C4-2B (cell line): ENCODE data around the gene ARVCF.

Experiments used
- H3K27ac ChIP-seq: fragments of 450-650 bp; 2 replicates; pipeline ENCODE4 v1.5.1; 2017
- CTCF ChIP-seq: fragments of 450-650 bp; conservative IDR thresholded peaks from 2 replicates; pipeline ENCODE4 v1.5.1; 2017; ENCODE audit warnings: mild to moderate bottlenecking
- ZFX ChIP-seq: fragments of 450-650 bp; IDR thresholded peaks from 2 replicates; pipeline ENCODE4 v1.6.1; 2017

Gene ARVCF

GRCh38 chr22:19981961-19982920 lies 34.4 kb downstream of the ARVCF start:
- TF ChIP-seq CTCF (no peak), ZFX (no peak)
- H3K27ac ChIP-seq: no peak overlapping the region

DNA sequence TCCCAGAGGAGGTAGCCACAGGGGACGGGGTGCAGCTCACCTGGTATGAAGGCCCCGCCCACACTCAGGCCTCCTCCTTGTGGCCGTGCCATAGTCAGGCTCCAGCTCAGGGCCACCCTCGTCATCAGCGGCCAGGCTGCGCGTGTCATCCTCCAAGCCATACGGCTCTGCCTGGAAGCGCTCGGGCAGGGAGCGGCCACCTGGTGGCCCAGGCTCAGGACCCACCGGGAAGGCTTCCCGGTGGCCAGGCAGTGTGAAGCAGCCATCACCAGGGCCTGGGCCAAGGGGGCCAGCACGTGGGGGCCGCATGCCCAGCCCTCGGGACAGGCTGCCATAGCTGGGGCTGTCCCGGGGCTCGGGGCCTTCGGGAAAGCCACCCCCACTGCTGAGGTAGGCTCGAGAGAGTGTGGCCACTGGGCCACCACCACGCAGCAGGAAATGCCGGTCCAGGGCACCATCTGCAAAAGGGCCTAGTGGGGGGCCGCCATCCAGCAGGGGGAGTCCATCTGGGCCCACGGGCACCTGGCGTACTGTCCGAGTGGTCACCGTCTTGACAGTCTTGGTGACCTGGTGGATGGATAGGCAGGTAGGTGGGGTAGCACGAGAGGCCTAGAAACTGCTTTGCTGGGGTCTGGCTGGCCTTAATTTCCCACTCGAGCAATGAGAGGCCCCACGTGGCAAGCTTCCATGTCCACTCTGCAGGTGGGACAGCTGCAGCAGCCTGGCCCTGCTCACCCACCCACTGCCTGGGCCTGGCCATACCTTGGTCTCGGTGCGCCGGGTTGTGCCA lies 35.3 kb downstream of the ARVCF start:
- TF ChIP-seq CTCF: no peak
- TF ChIP-seq ZFX: no peak
- H3K27ac ChIP-seq: no peak overlapping the region

GRCh38 chr22:19980766-19981165 lies 35.9 kb downstream of the ARVCF start:
- no peak overlapping the region for H3K27ac ChIP-seq
- no peak for TF ChIP-seq ZFX
- no peak for TF ChIP-seq CTCF

- H3K27ac ChIP-seq: no peak overlapping the region
- TF ChIP-seq ZFX: no peak
Observed at GRCh38 chr22:19979712-19980493, 36.7 kb downstream of the ARVCF start.

DNA sequence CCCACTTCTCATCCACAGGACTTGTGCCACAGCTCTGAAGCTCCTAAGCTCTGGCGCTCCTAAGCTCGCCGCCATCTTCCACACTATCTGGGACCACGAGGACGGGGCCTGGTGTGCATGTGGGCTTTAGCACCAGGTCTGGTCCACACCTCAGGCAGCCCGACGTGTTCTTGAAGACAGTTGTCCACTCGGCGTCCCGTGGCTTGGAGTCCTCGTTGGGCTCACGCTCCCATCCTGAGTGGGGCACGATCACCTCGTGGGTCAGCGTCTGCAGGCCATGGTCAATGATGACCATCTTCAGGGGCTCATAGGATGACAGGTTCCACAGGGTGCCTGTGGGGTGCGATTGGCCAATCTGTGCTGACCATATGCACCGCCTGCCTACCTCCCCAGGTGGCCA lies 37.9 kb downstream of the ARVCF start:
- no peak overlapping the region for H3K27ac ChIP-seq
- no peak for TF ChIP-seq CTCF
- no peak for TF ChIP-seq ZFX

- H3K27ac ChIP-seq: no peak overlapping the region
- no peak for TF ChIP-seq CTCF
Observed at GRCh38 chr22:19977296-19978243, 39.1 kb downstream of the ARVCF start.

- TF ChIP-seq CTCF (no peak), ZFX (no peak)
- no peak overlapping the region for H3K27ac ChIP-seq
Observed at GRCh38 chr22:19976671-19977070, 40.0 kb downstream of the ARVCF start.
